DMS153 (cell line): ENCODE results near the gene ORAI3.

ENCODE experiments used
- DNase-seq: peaks from one replicate; lab custom pipeline; 2025; lab: John Stamatoyannopoulos, UW

ORAI3 gene

DNA sequence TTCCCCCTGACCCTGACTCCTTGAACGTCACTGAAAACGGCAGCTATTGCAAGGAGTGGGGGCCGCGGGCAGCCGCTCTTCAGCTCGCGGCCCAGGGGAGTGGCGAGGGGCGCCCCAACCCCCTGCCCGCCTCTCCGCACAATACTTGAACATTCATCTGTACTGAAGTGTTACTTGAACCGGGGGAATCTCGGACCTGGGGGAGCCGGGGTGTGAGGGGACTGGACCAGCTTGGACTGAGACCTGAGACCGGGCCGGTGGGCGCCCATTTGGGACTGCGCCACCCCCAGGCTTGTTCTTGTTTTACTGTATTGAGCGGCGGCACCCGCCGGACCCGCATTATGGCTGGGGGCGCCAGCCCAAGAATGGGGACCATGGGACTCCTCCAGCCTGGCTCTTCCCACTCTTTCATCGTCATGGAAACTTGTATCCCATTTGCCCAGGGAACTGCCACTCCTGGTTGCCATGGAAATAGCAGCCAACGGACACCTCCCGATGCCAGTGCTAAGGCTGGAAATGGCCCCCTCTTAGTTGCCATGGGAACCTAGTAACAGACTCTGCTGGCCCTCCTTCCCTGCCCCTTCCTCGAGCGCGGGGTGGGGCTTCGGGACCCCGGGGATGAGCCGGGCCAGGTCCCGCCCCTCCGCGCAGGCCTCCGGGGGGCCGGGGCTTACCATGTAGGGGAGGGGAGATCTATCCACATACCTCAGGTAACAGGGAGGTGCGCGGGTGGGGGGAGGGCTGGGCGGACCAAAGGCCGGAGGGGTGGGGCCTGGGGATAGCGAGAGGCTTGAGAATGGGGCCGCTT, 805 bp upstream of the ORAI3 start:
- DNase-seq = peak; percentile 51

GRCh38 chr16:30949650-30950515, 1.0 kb downstream of the ORAI3 start:
- DNase-seq = peak; percentile 64

- DNase-seq = no peak
Measured at GRCh38 chr16:30950516-30951065, 1.7 kb downstream of the ORAI3 start.

- no peak for DNase-seq
Measured at GRCh38 chr16:30951193-30951592, 2.3 kb downstream of the ORAI3 start.

- DNase-seq = no peak
Measured at GRCh38 chr16:30951750-30952149, 2.9 kb downstream of the ORAI3 start.

DNA sequence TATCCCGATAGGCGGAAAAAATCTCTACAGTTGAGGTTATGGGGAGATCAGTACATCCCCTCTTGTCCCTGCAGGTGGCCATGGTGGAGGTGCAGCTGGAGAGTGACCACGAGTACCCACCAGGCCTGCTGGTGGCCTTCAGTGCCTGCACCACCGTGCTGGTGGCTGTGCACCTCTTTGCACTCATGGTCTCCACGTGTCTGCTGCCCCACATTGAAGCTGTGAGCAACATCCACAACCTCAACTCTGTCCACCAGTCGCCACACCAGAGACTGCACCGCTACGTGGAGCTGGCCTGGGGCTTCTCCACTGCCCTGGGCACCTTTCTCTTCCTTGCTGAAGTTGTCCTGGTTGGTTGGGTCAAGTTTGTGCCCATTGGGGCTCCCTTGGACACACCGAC, 4.2 kb downstream of the ORAI3 start:
- no peak for DNase-seq

DNA sequence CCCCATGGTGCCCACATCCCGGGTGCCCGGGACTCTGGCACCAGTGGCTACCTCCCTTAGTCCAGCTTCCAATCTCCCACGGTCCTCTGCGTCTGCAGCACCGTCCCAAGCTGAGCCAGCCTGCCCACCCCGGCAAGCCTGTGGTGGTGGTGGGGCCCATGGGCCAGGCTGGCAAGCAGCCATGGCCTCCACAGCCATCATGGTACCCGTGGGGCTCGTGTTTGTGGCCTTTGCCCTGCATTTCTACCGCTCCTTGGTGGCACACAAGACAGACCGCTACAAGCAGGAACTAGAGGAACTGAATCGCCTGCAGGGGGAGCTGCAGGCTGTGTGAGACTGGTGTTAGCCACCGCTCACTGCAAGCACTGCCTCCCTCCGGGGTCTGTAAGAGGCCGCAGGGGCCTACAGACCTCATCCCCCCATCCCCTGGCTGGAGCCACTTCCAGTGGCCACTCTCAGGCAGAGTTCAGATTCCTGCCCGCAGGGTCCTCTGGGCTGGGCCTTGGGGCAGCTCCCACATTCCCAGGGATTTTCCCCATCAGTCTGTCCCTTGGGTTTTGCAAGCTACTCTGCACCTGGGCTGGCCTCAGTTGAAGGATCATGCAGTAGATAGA, 4.8 kb downstream of the ORAI3 start:
- DNase-seq = peak; percentile 60

DNA sequence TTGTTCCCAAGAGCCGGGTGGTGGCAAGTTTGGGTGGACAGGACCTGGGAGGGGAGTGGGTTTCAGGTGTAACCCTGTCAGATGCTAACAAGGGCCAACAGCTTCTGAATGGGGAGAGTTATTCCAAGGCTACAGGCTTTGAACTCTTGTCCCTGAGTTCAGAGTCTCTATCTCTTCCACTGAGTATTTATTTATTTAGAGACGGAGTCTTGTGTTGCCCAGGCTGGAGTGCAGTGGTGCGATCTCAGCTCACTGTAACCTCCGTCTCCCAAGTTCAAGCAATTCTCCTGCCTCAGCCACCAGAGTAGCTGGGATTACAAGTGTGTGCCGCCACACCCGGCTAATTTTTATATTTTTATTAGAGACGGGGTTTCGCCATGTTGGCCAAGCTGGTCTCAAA, 6.1 kb downstream of the ORAI3 start:
- DNase-seq = no peak

- peak; percentile 46 for DNase-seq
Measured at GRCh38 chr16:30956601-30957455, 8.0 kb downstream of the ORAI3 start.

GRCh38 chr16:30957456-30958174, 8.7 kb downstream of the ORAI3 start, which contains the start of gene SETD1A:
TSS of gene SETD1A (plus strand) at chr16:30957754. CDS start at chr16:30958732, 978 bp downstream.
- DNase-seq = peak; percentile 87

DNA sequence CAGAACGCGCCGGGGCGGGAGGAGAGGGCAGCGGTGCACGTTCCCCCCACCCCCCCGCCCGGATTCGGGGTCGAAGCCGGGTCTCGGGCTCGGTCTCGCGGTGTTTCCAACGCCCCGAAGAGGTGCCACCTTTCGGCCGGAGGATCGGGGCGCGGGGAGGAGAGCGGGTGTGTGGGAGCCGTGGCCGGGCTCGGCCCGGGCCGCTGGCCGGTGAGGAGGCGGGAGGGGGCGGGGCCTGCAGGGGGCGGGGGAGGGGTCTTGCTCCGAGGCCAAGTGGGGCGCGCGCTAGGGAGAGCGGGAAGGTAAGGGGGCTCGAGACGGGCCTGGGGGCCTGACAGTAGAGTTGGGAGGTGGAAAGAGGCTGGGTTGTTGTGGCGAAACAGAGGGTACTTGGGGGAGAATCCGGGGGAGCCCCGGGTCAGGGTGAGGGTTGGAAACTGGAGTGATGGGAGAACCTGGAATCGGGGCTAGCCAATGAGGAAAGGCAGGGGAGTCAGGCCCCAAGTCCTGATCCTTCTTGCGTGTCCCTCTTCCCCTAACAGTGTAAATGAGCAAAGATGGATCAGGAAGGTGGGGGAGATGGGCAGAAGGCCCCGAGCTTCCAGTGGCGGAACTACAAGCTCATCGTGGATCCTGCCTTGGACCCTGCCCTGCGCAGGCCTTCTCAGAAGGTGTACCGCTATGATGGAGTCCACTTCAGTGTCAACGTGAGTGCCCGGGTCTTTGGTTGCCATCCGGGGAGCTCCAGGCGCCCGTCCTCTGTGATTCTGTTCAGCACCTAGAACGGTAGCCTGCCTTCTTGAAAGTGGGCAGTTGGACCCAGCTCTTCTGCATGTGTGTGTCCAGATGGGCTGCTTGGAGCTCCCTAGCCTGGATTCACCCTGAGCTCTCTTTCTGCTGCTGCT, 9.6 kb downstream of the ORAI3 start:
- peak; percentile 8 for DNase-seq

GRCh38 chr16:30961384-30961783, 12.5 kb downstream of the ORAI3 start:
- DNase-seq = no peak

DNA sequence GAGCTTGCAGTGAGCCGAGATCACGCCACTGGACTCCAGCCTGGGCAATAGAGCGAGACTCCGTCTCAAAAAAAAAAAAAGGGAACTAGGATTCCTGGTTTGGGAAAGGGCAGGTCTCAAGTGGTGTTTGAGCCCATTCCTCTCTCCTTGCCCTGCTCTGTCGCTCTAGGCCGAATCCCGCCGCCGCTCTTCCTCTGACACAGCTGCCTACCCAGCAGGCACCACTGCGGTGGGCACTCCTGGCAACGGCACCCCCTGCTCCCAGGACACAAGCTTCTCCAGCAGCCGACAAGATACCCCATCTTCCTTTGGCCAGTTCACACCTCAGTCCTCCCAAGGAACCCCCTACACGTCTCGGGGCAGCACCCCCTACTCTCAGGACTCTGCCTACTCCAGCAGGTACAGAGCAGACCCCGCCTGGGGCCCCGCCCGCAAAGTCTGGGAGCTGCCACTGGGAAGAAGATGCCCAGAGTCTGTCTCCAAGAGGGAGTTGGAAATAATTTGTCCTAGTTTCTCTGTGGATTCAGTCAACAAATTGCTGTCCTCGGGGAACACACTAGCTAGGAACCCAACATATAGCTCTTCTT, 15.2 kb downstream of the ORAI3 start:
- DNase-seq = no peak

- no peak for DNase-seq
Measured at GRCh38 chr16:30964574-30965226, 15.8 kb downstream of the ORAI3 start.

- DNase-seq = no peak
Measured at GRCh38 chr16:30965436-30965835, 16.6 kb downstream of the ORAI3 start.

DNA sequence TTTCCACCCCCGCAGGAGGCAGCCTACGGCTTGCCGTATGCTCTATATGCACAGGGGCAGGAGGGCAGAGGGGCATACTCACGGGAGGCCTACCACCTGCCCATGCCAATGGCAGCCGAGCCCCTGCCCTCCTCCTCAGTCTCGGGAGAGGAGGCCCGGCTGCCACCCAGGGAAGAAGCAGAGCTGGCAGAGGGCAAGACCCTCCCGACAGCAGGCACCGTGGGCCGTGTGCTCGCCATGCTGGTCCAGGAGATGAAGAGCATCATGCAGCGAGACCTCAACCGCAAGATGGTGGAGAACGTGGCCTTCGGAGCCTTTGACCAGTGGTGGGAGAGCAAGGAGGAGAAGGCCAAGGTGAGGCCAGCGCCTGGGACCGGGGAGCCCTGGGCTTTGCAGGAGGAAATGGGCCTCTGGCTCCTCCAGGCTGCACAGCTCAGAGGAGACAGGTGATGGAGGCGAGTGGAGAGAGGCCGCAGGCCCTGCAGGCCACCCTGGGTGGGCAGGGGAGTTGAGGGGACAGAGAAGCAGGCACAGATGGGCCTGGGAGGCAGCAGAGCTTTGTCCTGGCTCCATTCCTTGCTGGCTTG, 17.3 kb downstream of the ORAI3 start:
- no peak for DNase-seq

DNA sequence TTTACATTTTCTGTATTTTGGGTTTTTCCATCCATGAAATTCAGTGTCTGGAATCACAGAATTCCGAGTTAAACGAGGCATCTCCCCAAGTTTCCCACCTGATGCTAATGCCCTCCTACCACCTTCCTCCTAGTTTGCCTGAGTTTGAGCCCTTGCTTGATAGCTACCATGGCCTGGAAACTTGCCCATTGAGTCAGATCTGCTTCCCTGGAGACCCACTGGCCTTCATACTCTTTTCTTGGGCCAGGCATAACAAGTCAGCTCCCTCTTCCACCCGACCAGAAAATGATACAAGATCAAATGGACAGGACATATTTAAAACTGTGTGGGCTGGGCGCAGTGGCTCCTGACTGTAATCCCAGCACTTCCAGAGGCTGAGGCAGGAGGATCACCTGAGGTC, 18.9 kb downstream of the ORAI3 start:
- no peak for DNase-seq

DNA sequence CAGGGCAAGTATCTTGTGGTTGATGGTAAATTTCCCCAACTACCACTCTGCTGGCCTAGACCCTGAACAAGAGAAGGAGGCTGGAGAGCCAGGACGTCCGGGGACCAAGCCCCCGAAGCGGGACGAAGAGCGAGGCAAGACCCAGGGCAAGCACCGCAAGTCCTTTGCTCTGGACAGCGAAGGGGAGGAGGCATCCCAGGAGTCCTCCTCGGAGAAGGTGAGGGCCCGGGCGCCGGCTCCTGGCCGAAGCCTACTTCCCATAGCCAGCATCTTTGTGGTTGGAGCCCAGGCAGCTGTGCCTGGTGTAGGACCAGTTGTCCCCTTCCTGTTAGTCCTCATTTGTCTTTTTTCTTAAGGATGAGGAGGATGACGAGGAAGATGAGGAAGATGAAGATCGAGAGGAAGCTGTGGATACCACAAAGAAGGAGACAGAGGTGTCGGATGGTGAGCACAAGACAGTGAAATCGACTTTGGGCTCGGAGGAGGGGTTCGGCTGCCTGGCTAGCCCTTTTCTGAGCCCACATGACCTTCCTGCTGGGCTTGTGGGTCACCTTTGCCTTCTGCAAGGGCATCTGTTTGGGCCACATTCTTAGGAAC, 20.5 kb downstream of the ORAI3 start:
- no peak for DNase-seq
